ENCODE measurements around the gene NTNG1.
"Not testable (repeated sequence)": the region's sequence is repeated elsewhere in the genome, so short reads cannot be mapped to it uniquely, and the experiment has no call there.

NTNG1 gene

GRCh38 chr1:107229711-107230110 lies 88.9 kb downstream of the NTNG1 start:
- DNase-seq (ENCODE audit: low spot score), result no peak
- no peak overlapping the region for H3K27ac ChIP-seq
- POLR2A ChIA-PET (ENCODE audit: low non-redundant PET), result no interaction called here
- CTCF ChIA-PET, result no interaction called here
- no peak for TF ChIP-seq CTCF (conservative IDR thresholded peaks at IDR 0.05; ENCODE audit: low read depth)

- no peak for DNase-seq (ENCODE audit: low spot score)
- ChIA-PET POLR2A (ENCODE audit: low non-redundant PET) (no interaction called here), CTCF (no interaction called here)
- no peak for TF ChIP-seq CTCF (conservative IDR thresholded peaks at IDR 0.05; ENCODE audit: low read depth)
- H3K27ac ChIP-seq, result no peak overlapping the region
Measured at GRCh38 chr1:107230121-107230520, 89.3 kb downstream of the NTNG1 start.

- H3K27ac ChIP-seq, result no peak overlapping the region
- TF ChIP-seq CTCF (conservative IDR thresholded peaks at IDR 0.05; ENCODE audit: low read depth), result no peak
- no peak for DNase-seq (ENCODE audit: low spot score)
- CTCF ChIA-PET, result no interaction called here
- POLR2A ChIA-PET (ENCODE audit: low non-redundant PET), result no interaction called here
Measured at GRCh38 chr1:107231291-107231690, 90.5 kb downstream of the NTNG1 start.

- no peak for TF ChIP-seq CTCF (conservative IDR thresholded peaks at IDR 0.05; ENCODE audit: low read depth)
- ChIA-PET CTCF (interaction anchor here (0.6 to 1.0 kb wide), 2 partner anchors 10 to 523 kb away, joined by 3 read pairs; no protein-coding TSS in a partner anchor), POLR2A (ENCODE audit: low non-redundant PET) (no interaction called here)
- DNase-seq (ENCODE audit: low spot score), result no peak
- H3K27ac ChIP-seq, result no peak overlapping the region
Measured at GRCh38 chr1:107232426-107232825, 91.6 kb downstream of the NTNG1 start.

GRCh38 chr1:107236760-107237159 lies 95.9 kb downstream of the NTNG1 start:
- POLR2A ChIA-PET (ENCODE audit: low non-redundant PET); DNase-seq (ENCODE audit: low spot score); CTCF ChIA-PET; H3K27ac ChIP-seq: not testable (repeated sequence)

GRCh38 chr1:107243461-107243860 lies 102.6 kb downstream of the NTNG1 start:
- H3K27ac ChIP-seq, result no peak overlapping the region
- DNase-seq (ENCODE audit: low spot score), result no peak
- CTCF ChIA-PET, result interaction anchor here (0.6 kb wide), 1 partner anchor 1317 kb away, joined by 3 read pairs; the partner anchor contains the start of gene EEIG2
- POLR2A ChIA-PET (ENCODE audit: low non-redundant PET), result no interaction called here
- no peak for TF ChIP-seq CTCF (conservative IDR thresholded peaks at IDR 0.05; ENCODE audit: low read depth)

GRCh38 chr1:107244709-107245500 lies 104.1 kb downstream of the NTNG1 start:
- CTCF ChIA-PET, result no interaction called here
- TF ChIP-seq CTCF (conservative IDR thresholded peaks at IDR 0.05; ENCODE audit: low read depth), result no peak
- POLR2A ChIA-PET (ENCODE audit: low non-redundant PET), result no interaction called here
- no peak for DNase-seq (ENCODE audit: low spot score)
- no peak overlapping the region for H3K27ac ChIP-seq
